ENCODE results near the gene MT3. TPM values are rescaled to one million over a fixed set of nuclear protein-coding genes. Genes with fewer than 3 reads are reported as not detected.
"Not testable (repeated sequence)": the region's sequence is repeated elsewhere in the genome, so short reads cannot be mapped to it uniquely, and the experiment has no call there.

Gene MT3
- polyA plus RNA-seq, 3 donors from 2014 or later, result not detected

GRCh38 chr16:56623184-56623583 is 33.9 kb downstream of the MT3 start:
- Mint-ChIP-seq H3K4me1 (peaks cover 10 to 12% of the 10 kb centered on the region in 2 donors), H3K27me3 (ENCODE audit: low read depth in 3 of 3) (peaks cover 12 to 18% (median 15%) of the 10 kb centered on the region in 3 donors)
- not testable (repeated sequence) for H3K36me3 Mint-ChIP-seq, DNase-seq, H3K9me3 Mint-ChIP-seq, H3K4me3 Mint-ChIP-seq, H3K27ac Mint-ChIP-seq

- H3K27me3 Mint-ChIP-seq (ENCODE audit: low read depth in 3 of 3), result peaks cover 12 to 17% (median 15%) of the 10 kb centered on the region in 3 donors
- DNase-seq, result no peak
- no peaks in the 10 kb centered on the region for H3K36me3 Mint-ChIP-seq
- peaks cover 0 to 2% (median 0%) of the 10 kb centered on the region in 6 donors for H3K9me3 Mint-ChIP-seq
- H3K4me1 Mint-ChIP-seq, result peaks cover 10 to 12% of the 10 kb centered on the region in 2 donors
- H3K27ac Mint-ChIP-seq, result no peak overlapping the region
- H3K4me3 Mint-ChIP-seq, result no peak overlapping the region
These were observed 34.3 kb downstream of the MT3 start for GRCh38 chr16:56623637-56624036.

- peak within 1 kb of the TSS in 1 of 6 donors; percentile 77 for H3K27ac Mint-ChIP-seq
- H3K4me1 Mint-ChIP-seq, result peaks cover 10 to 12% of the 10 kb centered on the region in 2 donors
- H3K36me3 Mint-ChIP-seq, result no peaks in the 10 kb centered on the region
- peaks cover 10 to 17% (median 12%) of the 10 kb centered on the region in 3 donors for H3K27me3 Mint-ChIP-seq (ENCODE audit: low read depth in 3 of 3)
- peak in 2 of 3 donors; percentile 10 to 29 for DNase-seq
- H3K9me3 Mint-ChIP-seq, result peaks cover 0 to 2% (median 0%) of the 10 kb centered on the region in 6 donors
- H3K4me3 Mint-ChIP-seq, result peak within 1 kb of the TSS; percentile 72 to 89 (median 83)
These were observed 36.0 kb downstream of the MT3 start, which contains the start of gene MT1E for GRCh38 chr16:56625140-56625942. Gene MT1E (plus strand): TSS chr16:56625781. CDS start chr16:56625852, 71 bp downstream.

- H3K4me1 Mint-ChIP-seq, result peaks cover 10 to 12% of the 10 kb centered on the region in 2 donors
- peaks cover 0 to 2% (median 0%) of the 10 kb centered on the region in 6 donors for H3K9me3 Mint-ChIP-seq
- H3K36me3 Mint-ChIP-seq, result no peaks in the 10 kb centered on the region
- H3K27me3 Mint-ChIP-seq (ENCODE audit: low read depth in 3 of 3), result peaks cover 10 to 16% (median 13%) of the 10 kb centered on the region in 3 donors
- H3K4me3 Mint-ChIP-seq, result peak overlapping the region; percentile 44 to 77 (median 62)
- no peak for DNase-seq
- H3K27ac Mint-ChIP-seq, result no peak overlapping the region
These were observed 36.8 kb downstream of the MT3 start for GRCh38 chr16:56625943-56626654.

- H3K27ac Mint-ChIP-seq, result no peak overlapping the region
- peaks cover 10 to 19% (median 16%) of the 10 kb centered on the region in 3 donors for H3K27me3 Mint-ChIP-seq (ENCODE audit: low read depth in 3 of 3)
- H3K4me1 Mint-ChIP-seq, result peaks cover 13 to 16% of the 10 kb centered on the region in 2 donors
- H3K4me3 Mint-ChIP-seq, result no peak overlapping the region
- no peak for DNase-seq
- no peaks in the 10 kb centered on the region for H3K36me3 Mint-ChIP-seq
- H3K9me3 Mint-ChIP-seq, result peaks cover 0 to 2% (median 0%) of the 10 kb centered on the region in 6 donors
These were observed 37.4 kb downstream of the MT3 start for GRCh38 chr16:56626685-56627084.

GRCh38 chr16:56628486-56629350 is 39.4 kb downstream of the MT3 start:
- no peak overlapping the region for H3K27ac Mint-ChIP-seq
- no peak overlapping the region for H3K4me3 Mint-ChIP-seq
- peaks cover 0 to 2% (median 0%) of the 10 kb centered on the region in 6 donors for H3K9me3 Mint-ChIP-seq
- peaks cover 15 to 26% (median 22%) of the 10 kb centered on the region in 3 donors for H3K27me3 Mint-ChIP-seq (ENCODE audit: low read depth in 3 of 3)
- peaks cover 16 to 24% of the 10 kb centered on the region in 2 donors for H3K4me1 Mint-ChIP-seq
- no peak for DNase-seq
- no peaks in the 10 kb centered on the region for H3K36me3 Mint-ChIP-seq

- Mint-ChIP-seq H3K9me3 (peaks cover 0 to 2% (median 0%) of the 10 kb centered on the region in 6 donors), H3K4me3 (no peak overlapping the region), H3K27ac (no peak overlapping the region), H3K36me3 (no peaks in the 10 kb centered on the region), H3K4me1 (peaks cover 12 to 24% of the 10 kb centered on the region in 2 donors), H3K27me3 (ENCODE audit: low read depth in 3 of 3) (peaks cover 15 to 31% (median 25%) of the 10 kb centered on the region in 3 donors)
- DNase-seq, result no peak
These were observed 40.2 kb downstream of the MT3 start for GRCh38 chr16:56629531-56629930.

- Mint-ChIP-seq H3K36me3 (no peaks in the 10 kb centered on the region), H3K27me3 (ENCODE audit: low read depth in 3 of 3) (peaks cover 19 to 30% (median 20%) of the 10 kb centered on the region in 3 donors), H3K4me1 (peaks cover 7 to 26% of the 10 kb centered on the region in 2 donors), H3K9me3 (no peaks in the 10 kb centered on the region), H3K27ac (no peak overlapping the region), H3K4me3 (no peak overlapping the region)
- no peak for DNase-seq
These were observed 40.8 kb downstream of the MT3 start for GRCh38 chr16:56630134-56630533.

GRCh38 chr16:56631197-56631596 is 41.9 kb downstream of the MT3 start:
- peak overlapping the region in 1 of 5 donors; percentile 79 for H3K4me3 Mint-ChIP-seq
- H3K27ac Mint-ChIP-seq, result no peak overlapping the region
- peaks cover 18 to 28% (median 21%) of the 10 kb centered on the region in 3 donors for H3K27me3 Mint-ChIP-seq (ENCODE audit: low read depth in 3 of 3)
- no peak for DNase-seq
- H3K36me3 Mint-ChIP-seq, result no peaks in the 10 kb centered on the region
- no peaks in the 10 kb centered on the region for H3K9me3 Mint-ChIP-seq
- peaks cover 6 to 18% of the 10 kb centered on the region in 2 donors for H3K4me1 Mint-ChIP-seq

- Mint-ChIP-seq H3K4me1 (peaks cover 6 to 17% of the 10 kb centered on the region in 2 donors), H3K27ac (no peak overlapping the region), H3K4me3 (peak overlapping the region in 3 of 5 donors; percentile 57 to 79 (median 69)), H3K27me3 (ENCODE audit: low read depth in 3 of 3) (peaks cover 18 to 26% (median 25%) of the 10 kb centered on the region in 3 donors), H3K36me3 (no peaks in the 10 kb centered on the region), H3K9me3 (no peaks in the 10 kb centered on the region)
- DNase-seq, result no peak
These were observed 42.5 kb downstream of the MT3 start for GRCh38 chr16:56631832-56632155.

GRCh38 chr16:56632156-56632847 is 43.0 kb downstream of the MT3 start, which contains the start of gene MT1M:
Gene MT1M (plus strand): TSS chr16:56632659. CDS start chr16:56632732, 73 bp downstream.
- no peak for DNase-seq
- Mint-ChIP-seq H3K27ac (no peak within 1 kb of the TSS), H3K4me1 (peaks cover 6 to 17% of the 10 kb centered on the region in 2 donors), H3K4me3 (peak within 1 kb of the TSS; percentile 24 to 79 (median 57)), H3K9me3 (no peaks in the 10 kb centered on the region), H3K27me3 (ENCODE audit: low read depth in 3 of 3) (peaks cover 16 to 25% (median 23%) of the 10 kb centered on the region in 3 donors), H3K36me3 (no peaks in the 10 kb centered on the region)

GRCh38 chr16:56632848-56633365 is 43.6 kb downstream of the MT3 start:
- Mint-ChIP-seq H3K27ac (no peak overlapping the region), H3K4me3 (peak overlapping the region; percentile 1 to 52 (median 25)), H3K36me3 (no peaks in the 10 kb centered on the region), H3K4me1 (peaks cover 6 to 19% of the 10 kb centered on the region in 2 donors), H3K27me3 (ENCODE audit: low read depth in 3 of 3) (peaks cover 16 to 29% (median 25%) of the 10 kb centered on the region in 3 donors), H3K9me3 (no peaks in the 10 kb centered on the region)
- no peak for DNase-seq
